ENCODE data around the gene MZT2B. TPM values are rescaled to one million over a fixed set of nuclear protein-coding genes. Genes with fewer than 3 reads are reported as not detected.
"Not testable (repeated sequence)": the region's sequence is repeated elsewhere in the genome, so short reads cannot be mapped to it uniquely, and the experiment has no call there.

Gene MZT2B
- total RNA-seq, 1 donor from 2014 or later: 595 TPM

DNA sequence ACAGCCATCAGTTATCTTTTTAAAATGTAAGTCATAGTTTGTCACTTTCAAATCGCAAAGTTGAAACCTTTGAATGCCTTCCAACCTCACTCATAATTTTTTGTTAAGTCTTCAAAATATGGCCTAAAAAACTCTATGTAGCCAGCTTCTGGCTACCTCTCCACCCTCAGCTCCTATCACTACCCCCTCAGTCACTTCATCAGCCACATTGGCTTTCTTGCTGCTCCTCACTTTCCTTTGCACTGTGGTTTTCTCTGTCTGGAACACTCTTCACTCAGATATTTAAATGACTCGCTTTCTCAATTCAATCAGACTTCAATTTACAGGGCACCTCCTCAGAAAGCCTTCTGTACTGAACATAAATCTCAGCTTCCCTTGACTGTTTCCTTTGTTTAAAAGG, 51.0 kb downstream of the MZT2B start:
- DNase-seq (ENCODE audit: missing footprints); ATAC-seq; intact Hi-C loops (cut with DNase I): not testable (repeated sequence)

DNA sequence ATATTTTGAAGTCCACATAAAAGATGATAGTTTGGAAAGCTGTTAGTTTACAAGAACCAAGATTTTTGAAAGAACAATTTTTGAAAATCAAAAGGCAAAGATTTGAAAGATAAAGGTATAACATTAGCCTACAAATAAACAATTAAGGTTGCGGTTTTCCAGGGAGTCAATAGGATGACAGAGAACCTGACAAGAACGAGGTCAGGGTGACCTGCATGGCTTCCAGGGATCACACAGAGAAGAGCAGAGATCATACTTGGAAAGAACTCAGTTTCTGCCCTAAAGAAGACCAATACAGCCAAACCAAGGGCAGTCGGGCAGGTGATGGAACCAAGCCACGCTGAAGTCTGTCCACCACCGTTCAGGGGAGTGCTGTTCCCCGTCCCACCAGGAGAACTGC, 57.5 kb downstream of the MZT2B start:
- ATAC-seq; intact Hi-C loops (cut with DNase I); DNase-seq (ENCODE audit: missing footprints): not testable (repeated sequence)

Other genes with a start within 250 kb of the MZT2B start
- gene RAB6C, start 202.6 kb upstream of the MZT2B start, total RNA-seq: 0.16 TPM
- gene POTEF, start 53.0 kb upstream of the MZT2B start, total RNA-seq: not detected
- 0.97 TPM for gene CCDC74B, start 37.1 kb upstream of the MZT2B start, total RNA-seq
- 25.6 TPM for gene SMPD4, start 660 bp upstream of the MZT2B start, total RNA-seq
- gene TUBA3E, start 16.2 kb downstream of the MZT2B start, total RNA-seq: 80.0 TPM
- 63.7 TPM for gene IMP4, start 160.6 kb downstream of the MZT2B start, total RNA-seq
- gene PTPN18, start 173.8 kb downstream of the MZT2B start, total RNA-seq: 16.9 TPM